ENCODE results near the gene MAP3K7CL. TPM values are rescaled to one million over a fixed set of nuclear protein-coding genes. Genes with fewer than 3 reads are reported as not detected.
A peak's percentile ranks its signal among the peaks of the same experiment; 100 is the strongest.
"Not testable (repeated sequence)": the region's sequence is repeated elsewhere in the genome, so short reads cannot be mapped to it uniquely, and the experiment has no call there.

The MAP3K7CL gene
- total RNA-seq, 6 experiments from 2014 or later = 2.0 to 3.5 (median 2.8) TPM

DNA sequence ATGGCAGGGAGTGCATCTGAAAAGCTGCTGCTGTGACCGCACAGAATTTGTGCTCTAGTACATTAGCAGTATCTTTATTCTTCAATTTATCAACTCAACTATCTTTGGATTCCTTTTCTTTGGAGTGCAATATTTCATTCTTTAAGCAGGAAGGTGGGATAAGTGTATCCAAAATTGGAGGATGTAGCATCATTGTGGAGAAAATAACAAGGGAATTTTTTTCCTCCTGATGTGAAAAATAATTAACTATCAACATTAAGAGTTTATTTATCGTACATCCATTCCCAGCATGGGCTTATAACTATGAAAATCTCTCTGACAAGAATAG lies 25.5 kb downstream of the MAP3K7CL start:
- no peak for ATAC-seq
- no peaks in the 10 kb centered on the region for H3K4me1 ChIP-seq
- WGBS (ENCODE audit: insufficient coverage, low coverage, low lambda C conversion rate, missing lambda C conversion rate) = 67% methylated on average over 2 of the region's 2 CpGs
- H3K4me3 ChIP-seq = no peak overlapping the region
- H3K9me3 ChIP-seq = no peaks in the 10 kb centered on the region
- H3K27ac ChIP-seq = no peak overlapping the region
- intact Hi-C loops (cut with DNase I) = loop anchor here in 1 of 2 donors (10.0 kb wide), 1 partner anchor 219 kb away; no protein-coding TSS in a partner anchor
- TF ChIP-seq, protein P1, sequence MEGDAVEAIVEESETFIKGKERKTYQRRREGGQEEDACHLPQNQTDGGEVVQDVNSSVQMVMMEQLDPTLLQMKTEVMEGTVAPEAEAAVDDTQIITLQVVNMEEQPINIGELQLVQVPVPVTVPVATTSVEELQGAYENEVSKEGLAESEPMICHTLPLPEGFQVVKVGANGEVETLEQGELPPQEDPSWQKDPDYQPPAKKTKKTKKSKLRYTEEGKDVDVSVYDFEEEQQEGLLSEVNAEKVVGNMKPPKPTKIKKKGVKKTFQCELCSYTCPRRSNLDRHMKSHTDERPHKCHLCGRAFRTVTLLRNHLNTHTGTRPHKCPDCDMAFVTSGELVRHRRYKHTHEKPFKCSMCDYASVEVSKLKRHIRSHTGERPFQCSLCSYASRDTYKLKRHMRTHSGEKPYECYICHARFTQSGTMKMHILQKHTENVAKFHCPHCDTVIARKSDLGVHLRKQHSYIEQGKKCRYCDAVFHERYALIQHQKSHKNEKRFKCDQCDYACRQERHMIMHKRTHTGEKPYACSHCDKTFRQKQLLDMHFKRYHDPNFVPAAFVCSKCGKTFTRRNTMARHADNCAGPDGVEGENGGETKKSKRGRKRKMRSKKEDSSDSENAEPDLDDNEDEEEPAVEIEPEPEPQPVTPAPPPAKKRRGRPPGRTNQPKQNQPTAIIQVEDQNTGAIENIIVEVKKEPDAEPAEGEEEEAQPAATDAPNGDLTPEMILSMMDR (IDR thresholded peaks at IDR 0.05) = no peak
- no peak for TF ChIP-seq POLR2A (IDR thresholded peaks at IDR 0.05)
- no peak for DNase-seq
- no peaks in the 10 kb centered on the region for H3K27me3 ChIP-seq
- no peaks in the 10 kb centered on the region for H3K36me3 ChIP-seq

DNA sequence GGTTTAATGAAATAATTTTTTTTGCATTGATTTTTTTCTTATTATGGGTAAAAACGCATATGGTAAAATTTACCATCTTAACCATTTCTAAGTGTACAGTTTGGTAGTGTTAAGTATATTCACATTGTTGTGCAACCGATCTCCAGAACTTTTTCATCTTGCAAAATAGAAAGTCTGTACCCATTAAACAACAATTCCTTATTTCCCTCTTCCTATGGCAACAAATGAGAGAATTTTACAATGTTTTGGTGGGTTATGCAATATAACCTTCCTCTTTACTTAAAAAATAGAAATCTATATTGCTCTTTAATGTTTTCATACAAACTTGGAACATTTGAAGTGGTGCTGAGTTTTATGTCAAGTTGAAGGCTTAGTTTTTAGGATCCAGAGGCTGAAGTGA lies 26.6 kb downstream of the MAP3K7CL start:
- no peak for TF ChIP-seq POLR2A (IDR thresholded peaks at IDR 0.05)
- TF ChIP-seq, protein P1 (IDR thresholded peaks at IDR 0.05) = no peak
- no peak overlapping the region for H3K27ac ChIP-seq
- no peaks in the 10 kb centered on the region for H3K36me3 ChIP-seq
- intact Hi-C loops (cut with DNase I) = loop anchor here in 1 of 2 donors (10.0 kb wide), 1 partner anchor 218 kb away; no protein-coding TSS in a partner anchor
- 64% methylated on average over 2 of the region's 2 CpGs for WGBS (ENCODE audit: insufficient coverage, low coverage, low lambda C conversion rate, missing lambda C conversion rate)
- DNase-seq (no peak), ATAC-seq (no peak)
- no peaks in the 10 kb centered on the region for H3K27me3 ChIP-seq
- H3K4me1 ChIP-seq = no peaks in the 10 kb centered on the region
- H3K4me3 ChIP-seq = no peak overlapping the region
- no peaks in the 10 kb centered on the region for H3K9me3 ChIP-seq

DNA sequence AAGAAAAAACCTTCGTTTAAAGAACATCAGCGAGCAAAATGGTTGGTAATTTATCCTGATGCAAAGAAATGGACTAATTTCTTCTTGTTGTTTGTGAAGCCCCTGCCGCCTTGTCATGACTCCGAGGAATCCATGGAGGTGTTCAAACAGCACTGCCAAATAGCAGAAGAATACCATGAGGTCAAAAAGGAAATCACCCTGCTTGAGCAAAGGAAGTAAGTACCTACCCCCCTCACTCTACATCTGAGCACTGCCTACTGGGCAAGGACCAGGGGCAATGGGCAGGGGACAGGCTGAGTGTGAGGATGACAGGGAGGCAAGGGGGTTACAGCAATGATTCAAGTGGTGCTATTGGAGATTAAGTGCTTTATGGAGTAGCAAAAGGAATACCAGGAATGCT lies 29.4 kb downstream of the MAP3K7CL start:
- 100% methylated on average over 2 of the region's 4 CpGs for WGBS (ENCODE audit: insufficient coverage, low coverage, low lambda C conversion rate, missing lambda C conversion rate)
- H3K36me3 ChIP-seq = no peaks in the 10 kb centered on the region
- intact Hi-C loops (cut with DNase I) = loop anchor here (10.0 kb wide), 1 partner anchor 215 kb away; no protein-coding TSS in a partner anchor
- peaks cover 0 to 5% (median 0%) of the 10 kb centered on the region in 4 donors for H3K4me1 ChIP-seq
- H3K27ac ChIP-seq = no peak overlapping the region
- no peak for ATAC-seq
- H3K27me3 ChIP-seq = no peaks in the 10 kb centered on the region
- no peaks in the 10 kb centered on the region for H3K9me3 ChIP-seq
- no peak for DNase-seq
- TF ChIP-seq POLR2A (IDR thresholded peaks at IDR 0.05) = no peak
- TF ChIP-seq, protein P1 (IDR thresholded peaks at IDR 0.05) = no peak
- H3K4me3 ChIP-seq = no peak overlapping the region

DNA sequence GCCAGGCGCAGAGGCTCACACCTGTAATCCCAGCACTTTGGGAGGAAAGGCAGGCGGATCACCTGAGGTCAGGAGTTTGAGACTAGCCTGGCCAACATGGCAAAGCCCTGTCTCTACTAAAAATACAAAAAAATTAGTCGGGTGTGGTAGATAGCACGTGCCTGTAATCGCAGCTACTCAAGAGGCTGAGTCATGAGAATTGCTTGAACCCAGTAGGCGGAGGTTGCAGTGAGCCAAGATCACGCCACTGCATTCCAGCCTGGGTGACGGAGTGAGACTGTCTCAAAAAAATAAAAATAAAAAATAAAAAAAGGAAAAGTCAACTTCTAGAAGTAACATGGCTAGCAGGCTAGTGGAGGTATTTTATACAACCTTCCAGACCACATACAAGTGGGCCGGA lies 32.4 kb downstream of the MAP3K7CL start:
- 77% methylated on average over 9 of the region's 9 CpGs for WGBS (ENCODE audit: insufficient coverage, low coverage, low lambda C conversion rate, missing lambda C conversion rate)
- not testable (repeated sequence) for H3K4me3 ChIP-seq, DNase-seq, H3K27me3 ChIP-seq, H3K36me3 ChIP-seq, H3K9me3 ChIP-seq
- Histone ChIP-seq H3K4me1 (peaks cover 0 to 27% (median 3%) of the 10 kb centered on the region in 4 donors), H3K27ac (peak overlapping the region in 1 of 3 donors; percentile 24)
- intact Hi-C loops (cut with DNase I) = loop anchor here in 1 of 2 donors (10.0 kb wide), 1 partner anchor 212 kb away; no protein-coding TSS in a partner anchor
- peak in 1 of 4 donors; percentile 10 for ATAC-seq

DNA sequence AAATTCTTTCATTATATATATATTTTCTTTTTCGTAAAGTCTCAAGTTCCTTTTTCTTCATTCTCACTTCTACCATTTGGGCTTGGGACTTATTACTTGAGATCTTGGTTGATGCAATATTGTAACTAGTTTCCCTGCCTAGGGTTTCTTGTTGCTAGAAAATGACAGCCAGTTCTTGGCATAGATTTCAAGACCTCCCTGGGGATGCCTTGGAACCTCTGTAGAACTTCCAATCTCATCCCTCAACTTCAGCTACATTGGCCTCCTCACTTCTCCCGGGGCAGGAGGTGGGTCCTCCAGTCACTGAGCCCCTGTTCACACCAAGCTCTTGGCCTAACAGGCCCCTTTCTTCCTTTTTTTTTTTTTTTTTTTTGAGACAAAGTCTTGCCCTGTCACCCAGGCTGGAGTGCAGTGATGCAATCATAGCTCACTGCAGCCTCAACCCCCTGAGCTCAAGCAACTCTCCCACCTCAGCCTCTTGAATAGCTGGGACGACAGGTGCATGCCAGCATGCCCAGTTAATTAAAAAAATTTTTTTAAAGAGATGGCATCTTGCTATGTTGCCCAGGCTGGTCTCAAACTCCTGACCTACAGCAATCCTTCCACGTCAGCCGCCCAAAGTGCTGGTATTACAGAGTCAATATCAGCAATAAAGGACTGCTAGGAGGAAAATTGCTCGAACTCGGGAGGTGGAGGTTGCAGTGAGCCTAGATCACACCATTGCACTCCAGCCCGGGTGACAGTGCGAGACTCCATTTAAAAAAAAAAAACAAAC lies 33.1 kb downstream of the MAP3K7CL start:
- ATAC-seq (peak in 2 of 4 donors; percentile 10 to 17), DNase-seq (no peak)
- TF ChIP-seq, protein P1 (IDR thresholded peaks at IDR 0.05) = no peak
- no peak for TF ChIP-seq POLR2A (IDR thresholded peaks at IDR 0.05)
- no peaks in the 10 kb centered on the region for H3K27me3 ChIP-seq
- H3K27ac ChIP-seq = no peak overlapping the region
- no peaks in the 10 kb centered on the region for H3K36me3 ChIP-seq
- H3K4me1 ChIP-seq = peaks cover 0 to 27% (median 3%) of the 10 kb centered on the region in 4 donors
- WGBS (ENCODE audit: insufficient coverage, low coverage, low lambda C conversion rate, missing lambda C conversion rate) = 60% methylated on average over 9 of the region's 9 CpGs
- H3K9me3 ChIP-seq = no peaks in the 10 kb centered on the region
- intact Hi-C loops (cut with DNase I) = loop anchor here in 1 of 2 donors (10.0 kb wide), 1 partner anchor 211 kb away; no protein-coding TSS in a partner anchor
- no peak overlapping the region for H3K4me3 ChIP-seq
